Measurements from ENCODE around the gene MAEA.

The MAEA gene

GRCh38 chr4:1337376-1337831, 47.7 kb downstream of the MAEA start:
- no peak overlapping the region for H3K4me3 Mint-ChIP-seq

DNA sequence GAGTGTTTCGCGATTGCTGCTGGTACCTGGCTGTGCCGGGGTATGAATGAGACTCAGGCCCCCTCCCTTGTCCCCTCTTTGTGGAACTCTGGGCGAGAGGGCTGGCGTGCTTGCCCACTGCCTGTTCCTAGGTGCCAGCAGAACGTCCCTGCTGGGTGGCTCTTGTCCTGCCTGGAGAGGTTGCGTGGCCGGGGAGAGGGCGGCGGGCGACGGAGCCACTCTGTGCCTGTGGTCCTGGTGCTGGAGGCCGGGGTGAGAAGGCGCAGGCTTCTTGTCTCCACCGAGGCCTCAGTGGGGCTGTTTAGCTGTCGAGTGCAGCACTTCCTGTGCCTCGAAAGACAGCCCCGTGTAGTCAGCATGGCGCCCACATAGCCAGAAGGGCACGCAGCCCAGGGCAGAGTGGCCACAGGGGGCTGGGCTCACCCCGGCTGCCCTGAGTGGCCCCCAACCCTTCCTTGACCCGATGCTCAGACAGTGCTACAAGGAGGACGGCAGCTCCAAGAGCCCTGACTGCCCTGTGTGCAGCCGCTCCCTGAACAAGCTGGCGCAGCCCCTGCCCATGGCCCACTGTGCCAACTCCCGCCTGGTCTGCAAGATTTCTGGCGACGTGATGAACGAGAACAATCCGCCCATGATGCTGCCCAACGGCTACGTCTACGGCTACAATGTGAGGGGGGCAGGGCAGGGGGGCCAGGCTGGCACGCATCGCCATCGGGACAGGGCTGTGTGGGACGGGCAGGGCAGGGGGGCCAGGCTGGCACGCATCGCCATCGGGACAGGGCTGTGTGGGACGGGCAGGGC, 48.5 kb downstream of the MAEA start:
- Mint-ChIP-seq H3K4me1 (peaks cover 27% of the 10 kb centered on the region), H3K27ac (peak overlapping the region; percentile 92), H3K9me3 (peaks cover 9% of the 10 kb centered on the region), H3K36me3 (peaks cover 79% of the 10 kb centered on the region), H3K4me3 (no peak overlapping the region)
- ATAC-seq, result no peak
- no peak for DNase-seq (ENCODE audit: low spot score in 2 of 2)

More at GRCh38 chr4:1337376-1337831, 47.7 kb downstream of the MAEA start:
- H3K27ac Mint-ChIP-seq, result peak overlapping the region; percentile 92
- H3K36me3 Mint-ChIP-seq, result peaks cover 86% of the 10 kb centered on the region
- ATAC-seq (peak; percentile 92), DNase-seq (ENCODE audit: low spot score in 2 of 2) (peak in 1 of 2 donors; percentile 36)
- H3K9me3 Mint-ChIP-seq, result peaks cover 9% of the 10 kb centered on the region
- H3K4me1 Mint-ChIP-seq, result peaks cover 27% of the 10 kb centered on the region

DNA sequence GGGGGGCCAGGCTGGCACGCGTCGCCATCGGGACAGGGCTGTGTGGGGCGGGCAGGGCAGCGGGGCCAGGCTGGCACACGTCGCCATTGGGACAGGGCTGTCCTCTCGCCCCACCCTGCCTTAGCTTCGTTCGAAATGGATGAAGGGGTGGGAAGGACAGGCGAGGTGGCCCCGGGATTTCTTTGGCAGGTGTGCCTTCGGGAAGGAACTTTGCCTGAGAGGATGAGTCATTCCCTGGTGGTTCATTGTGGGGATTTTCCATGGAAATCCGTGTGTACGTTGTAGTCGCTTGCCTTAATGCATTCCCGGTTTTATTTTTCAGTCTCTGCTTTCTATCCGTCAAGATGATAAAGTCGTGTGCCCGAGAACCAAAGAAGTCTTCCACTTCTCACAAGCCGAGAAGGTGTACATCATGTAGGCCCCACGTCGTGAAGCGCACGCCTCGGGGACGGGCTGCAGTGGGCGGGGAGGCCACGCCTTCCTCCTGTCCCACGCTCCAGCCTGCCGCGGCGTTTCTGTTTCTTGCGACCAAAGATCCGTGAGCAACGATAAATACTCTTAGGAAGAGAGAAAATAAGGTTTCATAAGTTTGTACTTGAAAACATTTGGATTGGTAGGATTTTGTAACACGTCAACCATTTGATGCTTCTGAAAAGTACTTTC, 49.2 kb downstream of the MAEA start:
- Mint-ChIP-seq H3K4me1 (peaks cover 27% of the 10 kb centered on the region), H3K9me3 (peaks cover 9% of the 10 kb centered on the region), H3K27ac (no peak overlapping the region), H3K4me3 (no peak overlapping the region), H3K36me3 (peaks cover 74% of the 10 kb centered on the region)
- no peak for ATAC-seq
- DNase-seq (ENCODE audit: low spot score in 2 of 2), result no peak

- Mint-ChIP-seq H3K36me3 (peaks cover 69% of the 10 kb centered on the region), H3K4me3 (no peak overlapping the region), H3K4me1 (peaks cover 25% of the 10 kb centered on the region), H3K9me3 (peaks cover 9% of the 10 kb centered on the region), H3K27ac (no peak overlapping the region)
- DNase-seq (ENCODE audit: low spot score in 2 of 2) (no peak), ATAC-seq (no peak)
Measured at GRCh38 chr4:1339489-1339888, 49.8 kb downstream of the MAEA start.

DNA sequence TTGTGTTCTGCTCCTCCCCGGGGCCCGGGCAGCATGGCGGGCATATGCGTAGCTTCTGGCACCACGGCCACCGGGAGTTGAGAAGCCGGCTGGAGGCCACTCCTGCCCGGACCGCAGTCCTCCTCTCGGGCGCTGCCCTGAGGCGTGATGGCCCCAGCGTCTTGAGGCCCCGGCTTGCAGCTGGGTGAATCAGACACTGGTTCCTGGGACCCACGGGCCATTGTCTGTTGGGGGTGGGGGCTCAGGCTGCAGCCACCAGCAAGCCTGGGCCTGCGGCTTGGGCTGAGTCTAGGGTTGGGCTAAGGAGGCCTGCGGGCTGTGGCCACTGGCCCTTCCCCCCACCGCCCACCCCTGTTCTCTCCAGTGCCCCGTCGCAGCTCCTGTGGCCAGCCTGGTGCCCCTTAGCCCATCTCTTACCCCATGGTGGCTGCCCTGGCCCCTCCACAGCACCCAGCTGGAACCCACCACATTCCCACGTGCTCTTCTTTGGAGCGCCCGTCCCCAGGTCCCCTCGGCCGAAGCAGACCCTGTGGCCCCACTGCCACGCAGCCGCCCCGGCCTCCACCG, 50.6 kb downstream of the MAEA start:
- H3K27ac Mint-ChIP-seq, result peak overlapping the region; percentile 52
- DNase-seq (ENCODE audit: low spot score in 2 of 2) (no peak), ATAC-seq (no peak)
- no peak overlapping the region for H3K4me3 Mint-ChIP-seq
- H3K36me3 Mint-ChIP-seq, result peaks cover 69% of the 10 kb centered on the region
- H3K9me3 Mint-ChIP-seq, result peaks cover 5% of the 10 kb centered on the region
- H3K4me1 Mint-ChIP-seq, result peaks cover 25% of the 10 kb centered on the region

DNA sequence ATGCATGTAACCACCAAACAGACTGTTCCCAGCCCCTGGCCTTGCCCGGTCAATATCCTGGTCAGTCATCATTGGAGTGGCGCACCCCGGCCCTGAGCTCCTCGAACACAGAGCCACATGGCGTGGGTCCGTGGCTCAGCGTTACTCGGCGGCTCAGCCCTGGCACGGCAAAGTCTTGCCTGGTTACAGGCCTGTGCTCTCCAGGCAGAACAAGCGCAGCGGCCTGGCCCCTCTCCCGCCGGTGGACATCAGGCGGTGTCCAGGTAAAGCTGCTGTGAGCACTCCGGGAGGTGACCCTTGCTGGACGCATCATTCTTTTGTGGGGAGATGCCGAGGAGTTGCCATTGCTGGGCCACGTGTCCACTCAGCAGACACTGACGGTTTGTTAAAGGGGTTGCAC, 51.2 kb downstream of the MAEA start:
- Mint-ChIP-seq H3K27ac (peak overlapping the region; percentile 52), H3K4me3 (no peak overlapping the region), H3K9me3 (peaks cover 5% of the 10 kb centered on the region), H3K36me3 (peaks cover 69% of the 10 kb centered on the region), H3K4me1 (peaks cover 31% of the 10 kb centered on the region)
- ATAC-seq (no peak), DNase-seq (ENCODE audit: low spot score in 2 of 2) (no peak)

- H3K27ac Mint-ChIP-seq, result peak overlapping the region; percentile 52
- H3K9me3 Mint-ChIP-seq, result no peaks in the 10 kb centered on the region
- H3K4me1 Mint-ChIP-seq, result peaks cover 29% of the 10 kb centered on the region
- H3K4me3 Mint-ChIP-seq, result no peak overlapping the region
- no peak for DNase-seq (ENCODE audit: low spot score in 2 of 2)
- no peak for ATAC-seq
- H3K36me3 Mint-ChIP-seq, result peaks cover 61% of the 10 kb centered on the region
Measured at GRCh38 chr4:1342003-1342402, 52.3 kb downstream of the MAEA start.

GRCh38 chr4:1344696-1345095, 55.0 kb downstream of the MAEA start:
- Mint-ChIP-seq H3K9me3 (no peaks in the 10 kb centered on the region), H3K4me1 (peaks cover 32% of the 10 kb centered on the region), H3K4me3 (peak overlapping the region; percentile 87), H3K36me3 (peaks cover 35% of the 10 kb centered on the region), H3K27ac (peak overlapping the region; percentile 52)
- DNase-seq (ENCODE audit: low spot score in 2 of 2), result no peak
- ATAC-seq, result no peak

DNA sequence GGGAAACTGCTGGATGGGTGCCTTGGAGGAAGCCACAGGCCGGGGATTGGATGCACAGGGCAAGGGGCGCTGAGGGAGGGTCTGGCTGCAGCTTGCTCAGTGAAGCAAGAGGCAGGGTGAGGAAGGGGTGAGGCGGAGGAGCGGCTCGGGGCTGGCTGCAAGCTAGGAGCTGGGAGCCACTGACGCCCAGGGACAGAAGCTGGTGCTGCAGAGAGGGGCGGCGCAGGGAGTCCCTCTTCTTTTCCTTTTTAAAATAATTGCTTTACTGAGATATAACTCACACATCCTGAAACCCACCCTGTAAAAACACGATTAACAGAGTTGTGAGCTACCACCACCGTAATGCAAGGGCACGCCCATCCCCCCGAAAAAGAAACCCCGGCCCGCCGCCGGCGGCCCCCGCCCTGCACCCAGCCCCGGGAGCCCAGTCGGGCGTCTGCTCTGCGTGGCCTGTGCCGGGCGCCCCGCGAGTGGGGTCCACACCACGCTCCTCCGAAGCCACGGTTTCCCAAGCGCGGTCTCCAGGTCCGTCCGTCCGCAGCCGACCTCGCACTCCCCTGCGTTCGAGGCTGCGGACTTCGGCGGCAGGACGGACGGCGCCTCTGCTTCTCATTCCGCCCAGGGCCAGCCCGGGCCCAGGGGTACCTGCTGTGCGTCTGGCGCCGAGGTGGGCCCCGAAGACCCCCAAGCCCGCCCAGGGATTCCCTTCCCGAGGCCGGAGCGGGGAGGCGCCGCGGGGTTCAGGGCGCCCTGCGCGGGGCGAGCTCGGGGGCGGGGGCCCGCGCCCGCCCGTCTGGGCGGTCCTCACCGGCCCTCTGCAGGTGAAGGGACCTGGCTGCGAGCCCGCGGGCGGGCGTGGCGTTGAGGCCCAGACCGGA, 56.5 kb downstream of the MAEA start:
- Mint-ChIP-seq H3K9me3 (no peaks in the 10 kb centered on the region), H3K36me3 (peaks cover 20% of the 10 kb centered on the region), H3K4me3 (peak overlapping the region; percentile 87), H3K27ac (peak overlapping the region; percentile 95), H3K4me1 (peaks cover 36% of the 10 kb centered on the region)
- peak; percentile 58 for ATAC-seq
- DNase-seq (ENCODE audit: low spot score in 2 of 2), result no peak

GRCh38 chr4:1346781-1347409, 57.2 kb downstream of the MAEA start, which contains the start of gene UVSSA:
Gene UVSSA (plus strand): TSS chr4:1347208. CDS start chr4:1348092, 884 bp downstream.
- ATAC-seq (peak; percentile 96), DNase-seq (ENCODE audit: low spot score in 2 of 2) (peak; percentile 99 to 100)
- no peaks in the 10 kb centered on the region for H3K9me3 Mint-ChIP-seq
- H3K4me3 Mint-ChIP-seq, result peak within 1 kb of the TSS; percentile 87
- H3K36me3 Mint-ChIP-seq, result peaks cover 14% of the 10 kb centered on the region
- H3K4me1 Mint-ChIP-seq, result peaks cover 42% of the 10 kb centered on the region
- H3K27ac Mint-ChIP-seq, result peak within 1 kb of the TSS; percentile 95

GRCh38 chr4:1347410-1347864, 57.7 kb downstream of the MAEA start:
- peak overlapping the region; percentile 87 for H3K4me3 Mint-ChIP-seq
- H3K27ac Mint-ChIP-seq, result peak overlapping the region; percentile 89
- H3K36me3 Mint-ChIP-seq, result peaks cover 14% of the 10 kb centered on the region
- H3K4me1 Mint-ChIP-seq, result peaks cover 43% of the 10 kb centered on the region
- ATAC-seq, result peak; percentile 48
- DNase-seq (ENCODE audit: low spot score in 2 of 2), result peak in 1 of 2 donors; percentile 83
- no peaks in the 10 kb centered on the region for H3K9me3 Mint-ChIP-seq

GRCh38 chr4:1348014-1348513, 58.4 kb downstream of the MAEA start:
- peaks cover 43% of the 10 kb centered on the region for H3K4me1 Mint-ChIP-seq
- H3K36me3 Mint-ChIP-seq, result peaks cover 14% of the 10 kb centered on the region
- peak overlapping the region; percentile 89 for H3K27ac Mint-ChIP-seq
- ATAC-seq (no peak), DNase-seq (ENCODE audit: low spot score in 2 of 2) (no peak)
- no peaks in the 10 kb centered on the region for H3K9me3 Mint-ChIP-seq
- peak overlapping the region; percentile 87 for H3K4me3 Mint-ChIP-seq

GRCh38 chr4:1348746-1349145, 59.1 kb downstream of the MAEA start:
- Mint-ChIP-seq H3K9me3 (no peaks in the 10 kb centered on the region), H3K4me1 (peaks cover 43% of the 10 kb centered on the region), H3K27ac (peak overlapping the region; percentile 89), H3K4me3 (peak overlapping the region; percentile 87), H3K36me3 (peaks cover 14% of the 10 kb centered on the region)
- DNase-seq (ENCODE audit: low spot score in 2 of 2) (no peak), ATAC-seq (no peak)
